NCI-H1092 treated with DMSO at 0.1 percent for 48 hours (cell line): ENCODE results near the gene RNU1-4.
"Not testable (repeated sequence)": the region's sequence is repeated elsewhere in the genome, so short reads cannot be mapped to it uniquely, and the experiment has no call there.

ENCODE experiments used
- DNase-seq: peaks from one replicate; lab custom pipeline; 2025; lab: John Stamatoyannopoulos, UW

RNU1-4 gene

DNA sequence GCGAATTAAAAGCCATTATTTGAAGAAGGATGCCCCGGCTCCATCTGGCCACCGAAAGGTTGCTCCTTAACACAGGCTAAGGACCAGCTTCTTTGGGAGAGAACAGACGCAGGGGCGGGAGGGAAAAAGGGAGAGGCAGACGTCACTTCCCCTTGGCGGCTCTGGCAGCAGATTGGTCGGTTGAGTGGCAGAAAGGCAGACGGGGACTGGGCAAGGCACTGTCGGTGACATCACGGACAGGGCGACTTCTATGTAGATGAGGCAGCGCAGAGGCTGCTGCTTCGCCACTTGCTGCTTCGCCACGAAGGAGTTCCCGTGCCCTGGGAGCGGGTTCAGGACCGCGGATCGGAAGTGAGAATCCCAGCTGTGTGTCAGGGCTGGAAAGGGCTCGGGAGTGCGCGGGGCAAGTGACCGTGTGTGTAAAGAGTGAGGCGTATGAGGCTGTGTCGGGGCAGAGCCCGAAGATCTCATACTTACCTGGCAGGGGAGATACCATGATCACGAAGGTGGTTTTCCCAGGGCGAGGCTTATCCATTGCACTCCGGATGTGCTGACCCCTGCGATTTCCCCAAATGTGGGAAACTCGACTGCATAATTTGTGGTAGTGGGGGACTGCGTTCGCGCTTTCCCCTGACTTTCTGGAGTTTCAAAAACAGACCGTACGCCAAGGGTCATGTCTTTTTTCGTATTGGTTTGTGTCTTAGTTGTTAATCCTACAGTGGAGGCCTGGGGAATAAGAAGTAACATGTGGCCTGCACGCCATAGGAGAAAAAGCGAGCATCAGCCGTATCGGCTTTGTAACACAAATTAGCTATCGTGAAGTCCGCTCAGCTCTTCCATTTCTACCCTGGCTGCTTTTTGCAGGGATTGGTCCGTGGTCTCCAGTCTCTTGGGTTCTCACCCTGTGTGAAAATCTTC is at the start of gene RNU1-4:
Gene RNU1-4, plus strand, starts transcription at position 470 of the 918 bp plus-strand sequence.
- not testable (repeated sequence) for DNase-seq

DNA sequence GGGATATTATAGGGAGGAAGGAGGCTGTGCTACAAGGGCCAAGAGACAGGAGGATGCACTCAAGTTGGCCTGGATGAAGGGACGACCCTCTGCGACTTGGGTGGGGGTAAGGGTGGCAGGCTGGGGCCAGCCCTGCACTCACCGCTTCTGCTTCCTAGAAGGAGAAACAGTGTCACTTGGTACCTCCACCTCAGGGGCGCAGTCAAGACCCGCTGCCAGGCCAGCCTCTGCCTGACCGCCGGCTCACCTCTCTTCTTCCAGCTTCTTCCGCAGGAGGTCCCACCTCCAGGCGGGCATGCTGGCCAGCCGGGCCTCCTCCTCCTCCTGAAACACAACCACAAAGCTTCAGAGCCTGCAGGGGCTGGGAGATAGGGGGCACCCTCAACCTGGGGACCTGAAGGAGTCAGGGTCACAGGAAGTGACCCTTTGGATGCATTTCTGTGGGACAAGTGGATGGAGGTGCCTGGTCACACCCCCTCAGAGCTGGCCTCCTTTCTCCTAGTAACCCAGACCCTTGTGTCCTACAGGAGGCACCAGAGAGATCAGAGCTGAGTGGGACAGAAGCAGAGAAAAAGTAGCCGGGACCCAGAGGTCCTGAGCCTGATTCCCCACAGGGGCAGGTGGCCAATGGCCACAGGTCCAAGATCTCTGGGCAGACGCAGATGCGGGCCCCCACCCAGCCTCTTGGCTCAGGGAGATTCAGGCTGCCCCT is 49.2 kb upstream of the RNU1-4 start:
- DNase-seq, result not testable (repeated sequence)

DNA sequence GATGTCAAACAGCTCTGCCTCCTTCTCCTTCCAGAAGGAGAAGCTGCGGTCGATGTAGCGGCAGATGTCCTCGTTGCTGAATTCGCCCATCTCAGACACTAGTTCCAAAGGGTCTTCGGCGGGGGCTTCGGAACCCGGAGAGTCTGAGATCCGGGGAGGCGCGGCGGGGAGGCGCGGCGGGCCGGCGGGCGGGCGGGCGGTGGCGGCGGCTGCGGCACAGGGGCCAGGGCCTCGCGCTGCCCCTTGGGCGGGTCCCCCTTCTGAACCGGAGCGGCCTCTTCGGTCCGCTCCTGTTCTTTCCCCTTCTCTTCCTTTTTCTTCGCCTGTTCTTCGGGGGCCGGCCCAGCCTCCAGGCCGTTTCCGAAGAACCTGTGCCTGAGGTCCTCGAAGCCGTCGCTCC is 48.0 kb upstream of the RNU1-4 start:
- not testable (repeated sequence) for DNase-seq

DNA sequence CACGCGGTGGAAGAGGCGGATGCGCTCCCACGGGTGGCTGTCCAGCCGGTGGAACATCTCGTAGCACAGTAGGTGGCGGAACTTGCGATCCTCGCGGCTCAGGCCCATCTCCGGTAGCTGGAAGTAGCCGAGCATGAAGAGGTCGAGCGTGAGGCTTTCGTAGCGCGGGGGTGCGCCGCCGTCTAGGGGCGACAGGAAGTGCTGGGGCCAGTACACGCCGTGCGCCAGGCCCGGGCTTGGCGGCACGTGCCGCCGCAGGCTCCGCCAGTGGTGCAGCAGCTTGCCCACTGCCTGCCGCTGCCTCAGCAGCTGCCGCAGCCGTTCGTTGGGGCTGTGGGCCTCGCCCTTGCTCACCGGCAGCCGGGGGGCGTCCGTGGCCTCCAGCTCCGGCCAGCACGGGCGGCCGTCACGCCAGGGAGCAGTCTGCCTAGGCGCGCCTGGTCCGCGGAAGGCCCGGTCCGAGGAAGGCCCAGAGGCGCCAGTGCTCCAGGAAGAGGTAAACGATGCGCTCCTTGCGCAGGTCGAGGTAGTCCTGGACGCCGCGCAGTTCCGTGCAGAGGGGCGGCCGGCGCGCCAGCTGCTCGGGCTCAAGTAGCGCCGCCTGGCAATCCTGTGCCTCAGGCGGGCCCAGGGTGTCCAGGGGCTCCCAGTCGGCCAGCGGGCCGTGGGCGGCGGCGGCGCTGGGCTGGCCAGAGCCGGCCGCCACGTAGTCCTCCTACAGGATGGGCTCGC is 47.4 kb upstream of the RNU1-4 start:
- DNase-seq, result not testable (repeated sequence)

DNA sequence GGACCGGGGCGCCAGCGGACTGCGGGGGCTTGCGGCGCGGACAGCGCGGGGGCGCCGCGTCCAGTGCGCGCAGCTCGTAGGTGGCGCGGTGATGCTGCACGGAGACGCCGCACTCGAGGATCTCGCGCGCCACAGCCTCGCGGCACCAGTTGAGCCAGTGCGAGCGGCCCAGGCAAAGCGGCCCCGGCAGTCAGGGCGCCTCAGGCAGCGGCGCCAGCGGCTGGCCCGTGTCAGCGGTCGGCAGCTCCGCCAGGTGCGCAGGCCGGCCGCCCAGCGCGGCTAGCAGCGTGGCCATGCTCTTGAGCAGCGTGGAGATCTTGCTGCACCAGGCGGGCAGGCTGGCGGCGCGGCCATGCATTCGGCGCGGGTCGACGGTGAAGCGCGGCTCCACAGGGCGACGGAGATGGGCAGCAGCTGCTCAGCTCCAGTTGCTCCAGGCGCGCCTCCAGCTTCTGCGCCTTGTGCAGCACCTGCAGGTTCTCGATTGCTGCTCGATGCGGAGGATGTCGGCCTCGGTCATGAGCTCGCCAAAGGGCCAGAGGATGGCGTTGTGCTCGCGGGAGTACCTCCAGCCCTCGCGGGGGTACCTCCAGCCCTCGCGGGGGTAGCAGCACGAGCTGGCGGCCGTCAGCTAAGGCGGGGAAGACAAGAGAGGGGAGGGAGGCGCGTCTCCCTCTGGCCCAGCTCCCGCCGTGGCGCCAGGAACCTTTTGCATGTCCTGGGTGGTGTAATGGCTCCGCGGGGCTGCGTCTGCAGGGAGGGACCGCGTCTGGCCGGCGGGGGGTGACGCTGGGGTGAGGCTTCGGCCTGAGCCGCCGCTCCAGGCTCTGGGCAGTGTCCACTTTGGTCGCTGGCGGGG is 46.6 kb upstream of the RNU1-4 start:
- not testable (repeated sequence) for DNase-seq

DNA sequence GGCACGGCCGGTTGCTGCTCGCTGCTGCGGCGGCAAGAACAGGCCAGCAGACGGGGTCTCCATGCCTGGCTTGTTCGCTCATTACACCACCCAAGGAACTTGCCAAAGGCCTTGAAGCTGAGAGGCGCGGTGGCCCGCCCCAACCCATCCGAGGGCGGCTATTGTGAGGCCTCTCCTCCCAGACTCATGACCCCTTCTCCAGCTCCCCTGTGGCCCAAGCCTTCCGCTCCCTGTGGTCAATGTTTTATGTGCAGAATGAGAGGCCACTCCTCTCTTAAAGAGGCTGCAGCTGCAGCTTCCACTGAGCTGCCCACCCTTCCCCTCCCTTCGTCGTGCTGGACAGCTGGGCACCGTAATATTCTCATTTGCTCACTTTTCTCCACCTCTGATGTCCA is 46.0 kb upstream of the RNU1-4 start:
- not testable (repeated sequence) for DNase-seq

DNA sequence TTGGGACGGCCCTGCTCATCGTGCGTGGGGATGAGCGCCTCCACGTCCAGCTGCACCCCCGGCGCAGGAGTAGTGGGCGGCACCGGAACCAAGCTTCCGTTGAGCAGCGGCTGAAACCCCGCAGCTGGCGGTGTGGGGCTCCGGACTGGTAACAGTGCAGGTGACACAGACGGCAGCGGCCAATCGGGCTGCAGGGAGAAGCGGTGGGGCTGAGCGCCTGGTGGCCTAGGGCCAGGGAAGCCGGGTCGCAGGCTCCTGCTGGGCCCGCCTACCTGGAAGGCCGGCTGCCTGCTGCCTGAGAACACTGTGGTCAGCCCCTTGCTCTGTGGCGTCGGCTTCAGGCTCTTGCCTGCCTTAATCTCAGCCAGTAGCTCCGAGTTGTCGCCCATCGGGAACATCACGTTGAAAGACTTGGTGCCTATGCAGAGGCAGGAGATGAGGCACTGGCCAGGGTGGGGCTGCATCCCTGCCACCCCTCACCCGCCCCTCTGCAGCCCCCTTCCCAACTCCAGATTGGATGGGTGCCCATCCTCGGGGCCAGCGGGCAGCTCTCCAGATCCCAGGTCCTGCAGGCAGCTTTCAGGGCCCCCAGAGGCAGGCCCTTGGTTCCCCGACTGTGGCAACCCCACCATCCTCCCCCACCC is 43.7 kb upstream of the RNU1-4 start:
- not testable (repeated sequence) for DNase-seq

DNA sequence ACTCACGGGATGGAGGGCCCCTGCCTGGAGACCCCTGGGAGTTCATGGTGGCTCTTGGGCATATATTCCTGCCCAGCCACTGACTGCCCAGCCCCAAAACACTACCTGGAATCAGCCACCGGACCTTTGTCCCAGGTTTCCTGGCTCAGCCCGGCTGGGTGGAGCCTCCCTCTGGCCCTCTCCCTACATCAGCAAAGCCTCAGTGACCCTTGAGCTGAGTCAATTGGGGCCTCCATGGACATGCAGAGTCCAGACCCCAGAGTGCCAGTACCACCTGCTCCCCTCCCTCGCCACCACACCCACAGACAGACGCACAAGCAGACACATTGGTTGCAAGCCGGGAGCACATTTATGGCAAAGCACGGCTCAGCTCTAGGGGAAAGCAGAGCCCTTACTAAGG is 43.2 kb upstream of the RNU1-4 start:
- DNase-seq, result not testable (repeated sequence)

DNA sequence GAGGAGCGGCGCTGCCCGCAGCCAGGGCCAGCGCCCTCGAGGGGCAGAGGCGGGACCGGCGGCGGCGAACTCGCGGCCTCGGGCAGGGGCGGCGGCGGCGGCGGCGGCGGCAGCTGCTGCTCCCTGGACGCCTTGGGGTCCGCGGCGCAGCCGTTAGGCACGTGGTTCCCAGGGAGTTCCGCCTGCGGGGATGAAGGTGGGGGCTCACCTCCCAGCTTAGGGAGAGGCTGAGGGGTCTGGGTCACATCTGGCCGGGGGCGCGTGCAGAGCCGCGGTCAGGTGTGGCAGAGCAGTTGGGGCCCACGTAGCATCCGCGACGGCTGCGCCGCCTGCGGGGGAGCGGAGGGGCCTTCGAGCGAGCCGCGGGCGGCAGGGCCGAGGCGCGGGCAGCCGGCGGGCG is 40.9 kb upstream of the RNU1-4 start:
- DNase-seq, result not testable (repeated sequence)

DNA sequence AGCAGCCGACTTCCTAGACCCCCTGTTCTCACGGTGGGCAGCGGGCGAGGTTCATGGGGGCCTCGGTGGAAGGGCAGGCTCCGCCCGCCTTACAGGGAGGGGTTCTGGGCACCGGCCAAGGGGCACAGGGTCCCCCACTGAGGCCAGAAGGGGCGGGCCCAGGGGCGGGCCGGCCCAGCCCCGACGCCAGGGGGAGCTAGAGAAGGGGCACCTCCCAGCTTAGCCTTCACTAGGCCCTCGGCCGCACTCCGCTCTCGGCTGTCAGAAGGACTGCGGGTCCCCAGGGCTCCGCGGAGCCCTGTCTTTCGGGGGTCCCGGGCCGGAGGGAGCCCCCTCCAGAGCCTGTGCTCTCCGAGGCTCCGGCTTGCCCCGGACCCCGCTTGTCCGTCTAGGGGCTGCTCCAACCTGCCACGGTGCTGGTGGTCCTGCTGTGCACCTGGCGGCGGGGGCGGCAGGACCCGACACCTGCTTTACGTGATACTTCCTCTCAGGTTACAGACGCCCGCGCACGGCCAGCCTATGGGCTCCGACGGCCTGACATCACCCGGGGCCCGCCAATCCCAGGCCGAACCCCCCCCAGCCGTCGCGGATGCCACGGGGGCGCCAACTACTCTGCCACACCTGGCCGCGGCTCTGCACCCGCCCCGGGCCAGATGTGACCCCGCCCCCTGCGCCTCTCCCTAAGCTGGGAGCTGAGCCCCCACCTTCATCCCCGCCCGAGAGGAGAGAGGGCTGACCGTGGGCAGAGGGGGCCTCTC is 40.0 kb upstream of the RNU1-4 start:
- not testable (repeated sequence) for DNase-seq

DNA sequence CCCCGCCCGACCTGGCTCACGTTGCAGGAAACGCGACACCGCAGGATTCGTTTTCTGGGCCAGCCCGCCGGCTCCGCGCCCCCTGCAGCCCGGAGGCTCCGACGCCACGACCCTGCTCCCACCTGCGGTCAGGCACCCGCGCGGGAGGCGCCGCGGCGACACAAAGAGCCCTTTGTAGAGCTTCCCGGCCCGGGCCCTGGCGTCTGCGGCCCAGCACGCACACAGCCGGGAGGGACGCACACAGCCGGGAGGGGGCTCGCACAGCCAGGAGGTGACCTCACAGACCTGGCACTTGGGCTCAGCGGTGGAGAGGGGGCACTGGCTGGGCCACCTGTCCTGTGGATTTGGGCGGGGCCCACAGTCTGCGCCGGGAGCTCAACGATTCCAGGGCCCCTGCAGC is 39.1 kb upstream of the RNU1-4 start:
- not testable (repeated sequence) for DNase-seq

DNA sequence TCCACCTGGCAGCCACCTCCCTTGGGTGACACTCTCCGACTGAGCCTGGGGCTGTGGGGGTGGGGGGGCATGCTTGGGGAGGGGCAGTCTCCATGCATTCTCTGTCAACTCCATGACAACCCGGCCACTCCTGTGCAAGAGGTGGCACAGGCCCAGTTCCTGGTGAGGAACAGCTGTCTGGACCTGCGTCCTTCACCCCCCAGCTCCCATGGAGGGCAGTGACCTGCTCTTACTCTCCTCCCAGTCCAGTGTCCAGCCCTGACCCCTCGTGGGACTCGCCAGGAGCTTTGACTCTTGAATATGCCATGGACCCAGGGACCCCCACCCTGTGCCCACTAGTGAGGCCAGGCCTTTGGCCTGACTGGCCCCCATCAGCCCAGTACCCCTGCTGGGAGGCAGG is 38.0 kb upstream of the RNU1-4 start:
- DNase-seq, result not testable (repeated sequence)

DNA sequence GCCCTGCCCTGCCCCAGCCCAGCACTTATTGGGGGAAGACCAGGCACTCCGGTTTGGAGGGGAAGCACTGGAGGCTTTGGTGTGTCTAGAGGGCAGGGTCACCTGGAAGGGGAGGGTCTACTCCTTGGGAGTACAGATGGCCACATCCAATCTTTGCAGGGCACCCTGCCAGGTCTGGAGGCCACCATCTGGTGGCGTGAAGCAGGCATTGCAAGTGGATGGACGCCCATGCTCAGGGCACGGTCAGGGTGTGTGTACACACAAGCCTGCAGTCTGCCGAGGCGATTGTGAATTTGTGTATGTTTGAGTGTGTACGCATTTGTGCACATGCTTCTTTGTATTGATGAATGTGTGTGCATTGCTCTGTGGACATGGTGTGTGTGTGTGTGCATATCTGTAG is 37.2 kb upstream of the RNU1-4 start:
- DNase-seq, result not testable (repeated sequence)

DNA sequence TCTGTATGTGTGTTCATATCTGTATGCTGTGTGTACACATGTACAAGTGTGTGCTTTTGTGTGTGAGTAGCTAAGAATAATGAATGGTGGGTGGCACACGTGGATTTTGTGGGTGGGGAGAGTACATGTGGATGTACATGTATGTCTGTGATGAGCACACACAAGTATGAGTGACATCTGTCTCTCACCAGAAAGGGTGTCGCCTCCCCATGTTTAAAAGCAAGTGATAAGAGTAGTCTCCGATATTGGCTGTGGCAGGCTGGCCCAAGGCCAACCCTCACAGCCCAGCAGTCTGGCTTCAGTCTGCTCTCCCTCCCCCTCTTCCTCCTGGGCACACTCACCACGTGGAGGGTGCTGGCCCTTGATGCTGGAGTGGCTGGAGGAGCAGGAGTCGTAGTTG is 36.7 kb upstream of the RNU1-4 start:
- not testable (repeated sequence) for DNase-seq

DNA sequence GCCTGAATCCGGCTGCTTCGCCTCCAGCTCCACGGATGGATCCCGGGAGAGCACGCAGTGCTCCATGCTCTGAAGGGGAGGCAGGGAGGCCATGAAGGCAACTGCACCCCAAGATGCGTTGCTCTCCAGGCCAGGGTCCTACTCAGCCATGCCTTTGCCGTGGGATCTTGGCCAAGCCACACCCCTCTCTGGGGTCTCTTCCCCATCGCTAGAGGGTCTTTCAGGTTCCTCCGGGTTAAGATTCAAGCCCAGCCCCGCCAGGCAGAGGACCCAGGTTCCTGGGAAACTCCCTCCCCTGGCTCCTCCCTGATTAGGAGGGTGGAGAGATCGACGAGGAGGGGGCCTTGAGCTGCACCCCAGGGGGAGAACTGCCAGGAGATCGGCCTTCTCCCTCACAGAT is 36.2 kb upstream of the RNU1-4 start:
- DNase-seq, result not testable (repeated sequence)

DNA sequence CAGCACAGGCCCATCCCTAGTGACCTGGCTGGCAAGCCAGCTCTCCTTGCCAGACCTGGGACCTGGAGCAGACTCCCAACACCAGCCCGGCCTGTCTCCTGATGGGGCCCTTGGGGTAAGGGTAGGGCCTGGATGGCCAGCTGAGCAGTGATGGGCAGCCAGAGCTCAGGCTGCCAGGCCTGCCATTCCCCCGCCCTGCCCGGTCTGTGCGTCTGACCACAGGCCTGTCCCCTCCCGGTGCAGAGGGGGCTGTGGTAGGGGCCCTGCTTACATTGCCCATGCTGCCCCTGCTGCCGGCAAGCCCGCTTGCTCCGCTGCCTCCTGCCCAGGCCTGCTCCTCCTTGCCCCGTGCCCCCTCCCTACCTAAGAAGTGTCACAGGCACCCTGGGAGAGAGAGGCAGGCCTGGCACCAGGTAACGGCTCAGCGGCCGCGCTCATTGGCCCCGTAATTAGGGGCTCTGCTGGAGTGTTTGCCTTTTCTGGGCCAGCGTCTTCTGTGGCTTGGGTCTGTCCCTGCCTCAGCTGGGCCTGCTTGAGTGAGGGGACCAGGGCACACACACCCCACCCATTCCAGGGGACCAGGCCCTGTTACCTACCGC is 35.7 kb upstream of the RNU1-4 start:
- DNase-seq, result not testable (repeated sequence)

DNA sequence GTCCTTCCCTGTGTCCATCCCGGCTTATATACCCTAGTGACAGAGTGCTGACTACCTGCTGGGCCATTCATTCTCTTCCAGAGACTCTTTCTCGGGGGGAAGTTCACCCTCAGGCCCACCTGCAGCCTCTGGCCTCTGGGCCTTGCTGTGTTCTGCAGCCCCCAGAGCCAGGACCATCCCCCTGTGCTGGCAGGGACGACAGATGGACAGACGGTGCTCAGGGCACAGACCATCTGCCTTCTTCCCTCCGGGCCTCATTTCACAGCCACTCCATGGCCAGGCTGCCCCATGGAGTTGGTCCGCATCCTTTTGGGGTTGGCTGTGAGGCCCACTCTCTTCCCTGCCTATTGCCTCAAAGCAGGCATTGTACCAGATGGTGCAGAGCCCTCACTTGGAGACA is 34.0 kb upstream of the RNU1-4 start:
- not testable (repeated sequence) for DNase-seq

DNA sequence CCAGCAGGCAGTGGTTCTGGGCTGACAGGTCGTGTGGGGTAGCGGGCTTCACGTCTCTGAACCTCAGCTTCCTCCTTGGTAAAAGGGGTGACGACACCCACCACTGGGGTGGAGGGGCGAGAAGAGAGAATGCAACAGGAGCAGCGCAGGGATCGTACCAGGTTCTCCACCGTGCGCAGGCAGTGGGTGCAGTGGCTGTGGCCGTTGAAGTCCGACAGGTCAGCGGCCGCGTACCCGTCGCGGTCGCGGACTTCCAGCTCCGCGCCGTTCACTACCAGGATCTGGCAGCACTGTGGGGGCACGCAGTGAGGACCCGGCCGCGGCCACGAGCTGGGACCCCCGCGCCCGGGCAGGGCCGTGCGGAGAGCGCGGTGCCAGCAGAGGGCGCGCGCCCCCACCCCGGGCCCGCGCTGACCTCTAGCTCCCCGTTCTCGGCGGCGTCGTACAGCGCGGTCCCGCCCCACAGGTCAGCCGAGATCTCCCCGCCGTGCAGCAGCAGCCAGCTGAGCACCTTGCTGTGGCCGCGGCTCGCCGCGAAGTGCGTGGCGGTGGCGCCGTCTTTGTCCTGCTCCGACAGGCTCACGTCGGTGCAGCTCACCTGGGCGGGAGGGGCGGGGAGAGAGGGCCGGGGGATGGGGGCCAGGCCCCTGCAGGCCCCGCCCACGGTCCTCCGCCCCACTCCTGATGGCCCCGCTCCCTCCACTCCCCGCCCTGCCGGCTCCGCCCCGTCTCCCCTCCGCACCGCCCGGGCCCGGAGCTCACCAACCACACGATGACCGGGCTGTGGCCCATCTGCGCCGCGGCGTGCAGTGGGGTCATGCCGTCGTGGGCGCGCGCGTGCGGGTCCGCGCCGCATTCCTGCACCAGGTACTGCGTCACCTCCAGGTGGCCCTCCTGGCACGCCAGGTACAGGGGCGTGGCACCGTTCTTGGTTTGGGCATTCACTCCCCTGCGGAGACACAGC is 32.9 kb upstream of the RNU1-4 start:
- not testable (repeated sequence) for DNase-seq
